Measurements from ENCODE around the gene CCDC9B. TPM values are rescaled to one million over a fixed set of nuclear protein-coding genes. Genes with fewer than 3 reads are reported as not detected.

The CCDC9B gene
- total RNA-seq, 1 donor = 23.9 TPM

DNA sequence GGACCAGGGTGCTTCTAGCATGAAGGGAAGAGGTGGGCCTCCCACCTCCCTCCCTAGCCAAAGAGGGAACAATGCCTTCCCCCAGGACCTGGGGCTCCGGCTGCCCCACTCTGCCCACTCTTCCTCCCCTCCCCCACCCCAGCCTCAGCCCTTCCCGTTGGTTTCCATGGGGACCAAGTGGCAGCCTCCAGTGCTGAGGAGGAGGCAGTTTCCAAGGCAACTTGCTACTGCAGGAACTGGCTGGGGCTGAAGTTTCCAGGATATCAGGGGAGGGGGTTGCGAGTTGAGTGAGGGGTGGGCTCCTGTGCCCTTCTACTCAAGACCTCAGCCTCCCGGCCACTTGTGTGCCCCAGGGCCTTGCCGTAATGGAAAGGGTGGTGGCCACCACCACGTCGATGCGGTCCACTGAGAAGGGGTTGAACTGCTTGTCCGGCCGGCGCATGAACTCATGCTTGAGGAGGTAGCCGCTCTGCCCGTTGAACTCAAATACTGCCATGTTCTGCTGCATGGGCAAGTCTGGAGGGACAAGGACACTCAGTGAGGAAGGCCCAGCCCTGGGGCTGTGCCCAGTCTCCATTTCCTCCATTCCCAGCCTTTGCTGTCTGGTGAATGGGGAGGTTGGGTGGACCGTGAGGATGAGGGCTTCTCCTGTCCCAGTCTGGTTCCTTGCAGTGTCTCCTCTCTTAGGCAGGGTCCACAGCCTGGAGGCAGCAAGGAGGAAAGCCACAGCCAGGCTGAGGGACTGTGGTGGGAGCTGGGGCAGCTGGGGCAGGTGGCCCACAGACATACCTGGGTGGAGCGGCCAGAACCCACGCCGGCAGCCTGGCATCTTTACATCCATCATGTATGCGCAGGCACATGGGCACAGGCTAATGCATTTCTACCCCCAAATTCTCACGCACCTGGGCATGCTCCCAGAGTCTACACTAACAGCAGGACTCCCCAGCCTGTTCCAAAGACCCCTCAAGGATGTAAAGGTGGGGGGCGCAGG lies 46.5 kb downstream of the CCDC9B start:
- no peaks in the 10 kb centered on the region for H3K79me2 ChIP-seq (ENCODE audit: insufficient read depth, low read length)
- no peak overlapping the region for H3K27ac ChIP-seq (ENCODE audit: low read depth, low read length)
- H3K36me3 ChIP-seq (ENCODE audit: insufficient read depth, low read length) = no peaks in the 10 kb centered on the region
- peaks cover 46% of the 10 kb centered on the region for H3K27me3 ChIP-seq (ENCODE audit: insufficient read depth, low read length)
- H3K4me1 ChIP-seq (ENCODE audit: insufficient read depth, low read length) = no peaks in the 10 kb centered on the region
- H4K20me1 ChIP-seq (ENCODE audit: insufficient read depth, low read length) = no peaks in the 10 kb centered on the region
- TF ChIP-seq, protein P1, sequence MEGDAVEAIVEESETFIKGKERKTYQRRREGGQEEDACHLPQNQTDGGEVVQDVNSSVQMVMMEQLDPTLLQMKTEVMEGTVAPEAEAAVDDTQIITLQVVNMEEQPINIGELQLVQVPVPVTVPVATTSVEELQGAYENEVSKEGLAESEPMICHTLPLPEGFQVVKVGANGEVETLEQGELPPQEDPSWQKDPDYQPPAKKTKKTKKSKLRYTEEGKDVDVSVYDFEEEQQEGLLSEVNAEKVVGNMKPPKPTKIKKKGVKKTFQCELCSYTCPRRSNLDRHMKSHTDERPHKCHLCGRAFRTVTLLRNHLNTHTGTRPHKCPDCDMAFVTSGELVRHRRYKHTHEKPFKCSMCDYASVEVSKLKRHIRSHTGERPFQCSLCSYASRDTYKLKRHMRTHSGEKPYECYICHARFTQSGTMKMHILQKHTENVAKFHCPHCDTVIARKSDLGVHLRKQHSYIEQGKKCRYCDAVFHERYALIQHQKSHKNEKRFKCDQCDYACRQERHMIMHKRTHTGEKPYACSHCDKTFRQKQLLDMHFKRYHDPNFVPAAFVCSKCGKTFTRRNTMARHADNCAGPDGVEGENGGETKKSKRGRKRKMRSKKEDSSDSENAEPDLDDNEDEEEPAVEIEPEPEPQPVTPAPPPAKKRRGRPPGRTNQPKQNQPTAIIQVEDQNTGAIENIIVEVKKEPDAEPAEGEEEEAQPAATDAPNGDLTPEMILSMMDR (IDR thresholded peaks at IDR 0.05; ENCODE audit: extremely low read depth, low read depth, low read length) = no peak
- no peak overlapping the region for H3K4me3 ChIP-seq (ENCODE audit: insufficient read depth, low read length)
- no peak overlapping the region for H2AFZ ChIP-seq (ENCODE audit: low read length)
- peak; percentile 61 for DNase-seq (ENCODE audit: insufficient read length, low spot score, missing footprints)
- no peak overlapping the region for H3K4me2 ChIP-seq (ENCODE audit: insufficient read depth, low read length)
- H3K9me3 ChIP-seq (ENCODE audit: low read depth, low read length) = peaks cover 3% of the 10 kb centered on the region

DNA sequence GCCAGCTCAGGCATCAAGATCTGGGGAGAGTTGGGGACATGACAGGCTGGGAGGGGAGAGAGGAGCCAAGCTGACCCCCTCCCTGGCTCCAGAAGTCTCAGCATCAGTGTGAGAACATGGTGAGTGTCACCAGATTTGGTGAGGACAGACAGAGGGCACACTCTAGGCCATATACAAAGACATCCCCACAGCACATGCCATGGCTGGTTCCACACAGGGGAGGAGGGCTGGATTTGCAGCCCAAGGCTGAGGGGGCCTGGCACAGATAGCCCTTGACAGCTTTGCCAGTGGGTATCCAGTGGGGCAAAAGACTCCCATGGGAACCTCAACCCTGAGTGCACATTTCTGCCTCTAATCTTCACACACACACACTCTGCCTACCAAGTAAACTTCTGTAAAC lies 47.7 kb downstream of the CCDC9B start:
- TF ChIP-seq, protein P1 (IDR thresholded peaks at IDR 0.05; ENCODE audit: extremely low read depth, low read depth, low read length) = no peak
- Histone ChIP-seq H3K4me1 (ENCODE audit: insufficient read depth, low read length) (no peaks in the 10 kb centered on the region), H4K20me1 (ENCODE audit: insufficient read depth, low read length) (no peaks in the 10 kb centered on the region), H3K79me2 (ENCODE audit: insufficient read depth, low read length) (no peaks in the 10 kb centered on the region), H3K4me2 (ENCODE audit: insufficient read depth, low read length) (no peak overlapping the region), H3K4me3 (ENCODE audit: insufficient read depth, low read length) (no peak overlapping the region), H2AFZ (ENCODE audit: low read length) (no peak overlapping the region), H3K36me3 (ENCODE audit: insufficient read depth, low read length) (no peaks in the 10 kb centered on the region), H3K9me3 (ENCODE audit: low read depth, low read length) (no peaks in the 10 kb centered on the region), H3K27ac (ENCODE audit: low read depth, low read length) (no peak overlapping the region), H3K27me3 (ENCODE audit: insufficient read depth, low read length) (peaks cover 44% of the 10 kb centered on the region)
- DNase-seq (ENCODE audit: insufficient read length, low spot score, missing footprints) = peak; percentile 87

DNA sequence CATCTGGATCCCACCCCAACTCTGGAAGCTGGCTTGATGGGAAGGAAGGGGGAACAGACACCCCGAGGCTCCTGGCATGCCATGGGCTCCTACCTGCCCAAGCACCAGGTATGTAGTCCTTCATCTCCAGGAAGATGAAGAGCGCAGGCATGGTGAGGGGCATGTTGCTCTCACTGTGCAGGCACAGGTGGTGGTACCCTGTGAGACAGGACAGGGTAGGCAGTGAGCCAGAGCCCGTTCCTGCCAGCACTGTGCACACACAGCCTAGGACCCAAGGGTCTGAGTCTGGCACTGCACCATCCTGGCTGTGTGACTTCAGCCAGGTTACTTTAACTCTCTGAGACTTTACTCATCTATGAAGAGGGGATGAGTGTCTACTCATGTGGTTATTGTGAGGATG lies 48.5 kb downstream of the CCDC9B start:
- Histone ChIP-seq H3K4me3 (ENCODE audit: insufficient read depth, low read length) (no peak overlapping the region), H3K27ac (ENCODE audit: low read depth, low read length) (no peak overlapping the region), H3K4me2 (ENCODE audit: insufficient read depth, low read length) (no peak overlapping the region), H3K9me3 (ENCODE audit: low read depth, low read length) (no peaks in the 10 kb centered on the region), H4K20me1 (ENCODE audit: insufficient read depth, low read length) (no peaks in the 10 kb centered on the region), H3K79me2 (ENCODE audit: insufficient read depth, low read length) (no peaks in the 10 kb centered on the region), H3K27me3 (ENCODE audit: insufficient read depth, low read length) (peaks cover 39% of the 10 kb centered on the region), H3K36me3 (ENCODE audit: insufficient read depth, low read length) (no peaks in the 10 kb centered on the region), H3K4me1 (ENCODE audit: insufficient read depth, low read length) (no peaks in the 10 kb centered on the region), H2AFZ (ENCODE audit: low read length) (no peak overlapping the region)
- DNase-seq (ENCODE audit: insufficient read length, low spot score, missing footprints) = no peak
- TF ChIP-seq, protein P1 (IDR thresholded peaks at IDR 0.05; ENCODE audit: extremely low read depth, low read depth, low read length) = no peak

DNA sequence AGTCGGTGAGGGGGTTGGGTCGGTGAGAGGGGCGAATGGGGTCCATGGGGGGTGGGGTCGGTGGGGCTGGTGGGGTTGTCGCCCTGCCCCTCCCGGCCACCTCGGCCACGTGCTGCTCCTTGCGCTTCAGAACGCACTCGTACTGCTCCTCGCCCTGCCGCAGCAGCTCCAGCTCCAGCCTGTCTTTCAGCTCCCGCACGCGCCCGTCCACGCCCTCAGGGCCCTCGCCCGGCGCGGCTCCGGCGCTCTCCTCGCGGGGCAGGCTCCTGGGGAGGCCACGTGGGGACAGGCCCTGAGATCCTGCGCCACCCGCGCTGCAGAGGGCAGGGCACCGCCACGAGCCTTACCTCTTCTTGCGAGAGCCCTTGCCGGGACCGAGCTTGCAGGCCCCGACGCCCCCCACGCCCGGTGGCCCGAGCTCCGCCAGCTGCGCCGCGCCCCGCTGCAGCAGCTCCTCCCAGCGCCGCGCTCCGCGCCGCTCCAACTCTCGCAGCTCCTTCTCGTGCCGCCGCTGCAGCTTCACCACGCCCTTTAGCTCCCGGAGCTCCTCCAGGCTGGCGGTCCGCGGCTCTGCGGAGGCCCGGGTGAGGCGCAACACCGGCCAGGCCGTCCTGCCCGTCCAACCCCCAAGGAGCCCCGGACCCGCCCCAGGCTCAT lies 49.7 kb downstream of the CCDC9B start:
- Histone ChIP-seq H4K20me1 (ENCODE audit: insufficient read depth, low read length) (no peaks in the 10 kb centered on the region), H3K4me3 (ENCODE audit: insufficient read depth, low read length) (peak overlapping the region; percentile 57), H3K36me3 (ENCODE audit: insufficient read depth, low read length) (no peaks in the 10 kb centered on the region), H3K4me2 (ENCODE audit: insufficient read depth, low read length) (peak overlapping the region; percentile 66), H2AFZ (ENCODE audit: low read length) (peak overlapping the region; percentile 72), H3K27me3 (ENCODE audit: insufficient read depth, low read length) (peaks cover 31% of the 10 kb centered on the region), H3K9me3 (ENCODE audit: low read depth, low read length) (no peaks in the 10 kb centered on the region), H3K27ac (ENCODE audit: low read depth, low read length) (no peak overlapping the region), H3K4me1 (ENCODE audit: insufficient read depth, low read length) (no peaks in the 10 kb centered on the region), H3K79me2 (ENCODE audit: insufficient read depth, low read length) (no peaks in the 10 kb centered on the region)
- TF ChIP-seq, protein P1 (IDR thresholded peaks at IDR 0.05; ENCODE audit: extremely low read depth, low read depth, low read length) = no peak
- DNase-seq (ENCODE audit: insufficient read length, low spot score, missing footprints) = peak; percentile 98

All from osteoblast (primary cell).